Nephron progenitor cell (in vitro differentiated cells): Measurements from ENCODE around the gene YTHDF2.
A peak's percentile ranks its signal among the peaks of the same experiment; 100 is the strongest.
"Not testable (repeated sequence)": the region's sequence is repeated elsewhere in the genome, so short reads cannot be mapped to it uniquely, and the experiment has no call there.

Experiments
- DNase-seq: peaks from one replicate; pipeline ENCODE4 v3.0.0; 2021
- H3K27ac Mint-ChIP-seq: 2 replicates; pipeline ENCODE4 v1.8.0; 2021; ENCODE audit warnings: mild to moderate bottlenecking, moderate library complexity, mixed read lengths
- H3K27me3 Mint-ChIP-seq: 2 replicates; pipeline ENCODE4 v1.8.0; 2021; ENCODE audit warnings: mild to moderate bottlenecking, low read depth, mixed read lengths; ENCODE audit not compliant: poor library complexity
- H3K36me3 Mint-ChIP-seq: 2 replicates; pipeline ENCODE4 v1.8.0; 2021; ENCODE audit warnings: low read depth, mixed read lengths
- H3K4me1 Mint-ChIP-seq: 2 replicates; pipeline ENCODE4 v1.8.0; 2021; ENCODE audit warnings: mixed read lengths
- H3K4me3 Mint-ChIP-seq: 2 replicates; pipeline ENCODE4 v1.8.0; 2021; ENCODE audit warnings: mild to moderate bottlenecking, moderate library complexity, mixed read lengths
- H3K9me3 Mint-ChIP-seq: 2 replicates; pipeline ENCODE4 v1.8.0; 2021; ENCODE audit warnings: mild to moderate bottlenecking, moderate library complexity, mixed read lengths
- TF ChIP-seq, protein P1 (sequence below): fragments of 200-600 bp; sonication (generic); IDR thresholded peaks from 2 replicates; pipeline ENCODE4 v1.5.0; 2021; ENCODE audit warnings: antibody characterized with exemption

The YTHDF2 gene

DNA sequence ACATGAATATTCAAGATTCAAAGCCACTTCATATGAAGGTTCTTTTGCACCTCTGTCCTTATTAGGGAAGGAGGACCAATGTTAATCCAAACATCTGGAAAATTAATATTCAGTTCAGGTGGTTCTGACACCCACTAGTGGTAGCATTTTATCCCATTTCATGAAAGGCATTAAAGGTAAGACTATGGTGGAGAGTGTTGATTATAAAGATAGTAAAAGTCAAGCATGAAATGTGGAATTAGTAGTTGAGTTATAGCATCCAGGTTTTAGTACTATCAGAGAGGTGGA, 17.5 kb upstream of the YTHDF2 start:
- Mint-ChIP-seq H3K4me3 (no peak overlapping the region), H3K27me3 (peaks cover 5% of the 10 kb centered on the region), H3K27ac (no peak overlapping the region), H3K4me1 (no peaks in the 10 kb centered on the region), H3K36me3 (peaks cover 17% of the 10 kb centered on the region), H3K9me3 (peaks cover 5% of the 10 kb centered on the region)
- no peak for DNase-seq
- TF ChIP-seq, protein P1, sequence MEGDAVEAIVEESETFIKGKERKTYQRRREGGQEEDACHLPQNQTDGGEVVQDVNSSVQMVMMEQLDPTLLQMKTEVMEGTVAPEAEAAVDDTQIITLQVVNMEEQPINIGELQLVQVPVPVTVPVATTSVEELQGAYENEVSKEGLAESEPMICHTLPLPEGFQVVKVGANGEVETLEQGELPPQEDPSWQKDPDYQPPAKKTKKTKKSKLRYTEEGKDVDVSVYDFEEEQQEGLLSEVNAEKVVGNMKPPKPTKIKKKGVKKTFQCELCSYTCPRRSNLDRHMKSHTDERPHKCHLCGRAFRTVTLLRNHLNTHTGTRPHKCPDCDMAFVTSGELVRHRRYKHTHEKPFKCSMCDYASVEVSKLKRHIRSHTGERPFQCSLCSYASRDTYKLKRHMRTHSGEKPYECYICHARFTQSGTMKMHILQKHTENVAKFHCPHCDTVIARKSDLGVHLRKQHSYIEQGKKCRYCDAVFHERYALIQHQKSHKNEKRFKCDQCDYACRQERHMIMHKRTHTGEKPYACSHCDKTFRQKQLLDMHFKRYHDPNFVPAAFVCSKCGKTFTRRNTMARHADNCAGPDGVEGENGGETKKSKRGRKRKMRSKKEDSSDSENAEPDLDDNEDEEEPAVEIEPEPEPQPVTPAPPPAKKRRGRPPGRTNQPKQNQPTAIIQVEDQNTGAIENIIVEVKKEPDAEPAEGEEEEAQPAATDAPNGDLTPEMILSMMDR = no peak

DNA sequence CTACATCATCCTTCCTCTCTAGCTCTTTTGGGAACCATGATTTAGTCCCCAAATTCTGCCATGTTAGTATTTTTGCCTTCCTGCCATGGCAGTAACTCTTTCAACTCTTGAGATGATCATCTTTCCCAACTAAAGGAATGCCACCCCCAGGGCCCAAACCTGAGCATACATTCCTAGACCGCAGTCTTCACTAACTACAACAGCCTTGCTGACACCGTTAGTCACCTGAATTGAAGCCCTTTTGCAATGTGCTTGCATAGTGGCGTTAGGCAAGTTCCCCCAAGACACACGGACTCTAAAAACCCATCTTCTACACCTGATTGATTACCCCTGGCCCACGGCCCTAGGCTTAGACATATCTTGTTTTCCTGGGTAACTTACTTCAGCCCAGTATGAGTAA, 16.4 kb upstream of the YTHDF2 start:
- Mint-ChIP-seq H3K9me3 (peaks cover 5% of the 10 kb centered on the region), H3K27me3 (peaks cover 5% of the 10 kb centered on the region), H3K27ac (no peak overlapping the region), H3K4me1 (no peaks in the 10 kb centered on the region), H3K36me3 (peaks cover 8% of the 10 kb centered on the region), H3K4me3 (no peak overlapping the region)
- DNase-seq = no peak
- TF ChIP-seq, protein P1 = no peak

DNA sequence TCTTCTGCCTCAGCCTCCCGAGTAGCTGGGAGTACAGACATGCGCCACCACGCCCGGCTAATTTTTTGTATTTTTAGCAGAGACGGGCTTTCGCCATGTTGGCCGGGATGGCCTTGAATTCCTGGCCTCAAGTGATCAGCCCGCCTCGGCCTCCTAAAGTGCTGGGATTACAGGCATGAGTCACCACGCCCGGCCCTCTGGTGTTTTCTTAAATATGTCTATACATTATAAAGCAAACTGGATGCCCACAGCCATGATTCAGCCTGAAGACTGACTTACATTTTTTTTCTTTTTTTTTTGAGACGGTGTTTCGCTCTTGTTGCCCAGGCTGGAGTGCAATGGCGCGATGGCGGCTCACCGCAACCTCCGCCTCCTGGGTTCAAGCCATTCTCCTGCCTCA, 14.8 kb upstream of the YTHDF2 start:
- not testable (repeated sequence) for H3K4me3 Mint-ChIP-seq, H3K27me3 Mint-ChIP-seq, H3K27ac Mint-ChIP-seq, H3K4me1 Mint-ChIP-seq, DNase-seq, H3K9me3 Mint-ChIP-seq, H3K36me3 Mint-ChIP-seq

DNA sequence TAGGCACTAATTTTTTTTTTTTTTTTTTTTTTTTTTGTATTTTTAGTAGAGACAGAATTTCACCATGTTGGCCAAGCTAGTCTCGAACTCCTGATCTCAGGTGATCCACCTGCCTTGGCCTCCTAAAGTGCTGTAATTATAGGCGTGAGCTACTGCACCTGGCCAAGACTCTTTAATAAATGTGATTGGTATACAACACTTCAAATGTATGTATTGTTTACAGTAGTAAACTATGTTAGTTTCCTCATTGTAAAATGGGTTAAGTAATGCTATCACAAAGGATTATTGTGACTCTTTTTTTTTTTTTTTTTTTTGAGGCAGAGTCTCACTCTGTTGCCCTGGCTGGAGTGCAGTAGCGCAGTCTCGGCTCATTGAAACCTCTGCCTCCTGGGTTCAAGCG, 11.4 kb upstream of the YTHDF2 start:
- not testable (repeated sequence) for H3K4me1 Mint-ChIP-seq, DNase-seq

DNA sequence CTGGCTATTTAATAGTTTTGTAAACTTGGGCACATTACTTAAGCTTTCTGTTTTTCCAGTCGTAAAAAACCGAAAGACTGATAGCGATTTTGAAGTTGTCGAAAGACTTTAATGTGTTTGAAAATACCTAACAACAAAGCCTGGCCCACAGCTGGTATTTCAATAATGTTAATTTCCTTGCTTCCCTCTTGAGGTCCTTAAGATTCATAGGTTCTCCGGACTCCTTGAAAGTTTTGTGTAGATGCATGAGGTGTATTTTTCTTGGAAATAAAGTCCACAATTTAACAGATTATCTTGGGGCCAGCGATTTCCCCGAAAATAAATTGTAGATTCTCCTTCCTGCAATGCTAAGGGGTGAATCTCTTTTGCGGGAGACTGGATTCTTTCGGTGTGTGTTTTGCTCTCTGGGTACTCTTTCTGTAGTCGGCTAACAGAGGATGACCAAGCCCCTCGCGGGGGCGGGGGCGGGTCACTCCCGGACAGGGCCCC, 735 bp upstream of the YTHDF2 start:
- Mint-ChIP-seq H3K27ac (peak overlapping the region; percentile 98), H3K9me3 (peaks cover 11% of the 10 kb centered on the region), H3K4me1 (peaks cover 62% of the 10 kb centered on the region), H3K27me3 (peaks cover 2% of the 10 kb centered on the region), H3K36me3 (peaks cover 32% of the 10 kb centered on the region), H3K4me3 (peak overlapping the region; percentile 97)
- TF ChIP-seq, protein P1 = no peak
- no peak for DNase-seq

More for the DNA sequence above, 11.4 kb upstream of the YTHDF2 start:
- not testable (repeated sequence) for H3K9me3 Mint-ChIP-seq, H3K27ac Mint-ChIP-seq, H3K4me3 Mint-ChIP-seq, H3K36me3 Mint-ChIP-seq, H3K27me3 Mint-ChIP-seq

DNA sequence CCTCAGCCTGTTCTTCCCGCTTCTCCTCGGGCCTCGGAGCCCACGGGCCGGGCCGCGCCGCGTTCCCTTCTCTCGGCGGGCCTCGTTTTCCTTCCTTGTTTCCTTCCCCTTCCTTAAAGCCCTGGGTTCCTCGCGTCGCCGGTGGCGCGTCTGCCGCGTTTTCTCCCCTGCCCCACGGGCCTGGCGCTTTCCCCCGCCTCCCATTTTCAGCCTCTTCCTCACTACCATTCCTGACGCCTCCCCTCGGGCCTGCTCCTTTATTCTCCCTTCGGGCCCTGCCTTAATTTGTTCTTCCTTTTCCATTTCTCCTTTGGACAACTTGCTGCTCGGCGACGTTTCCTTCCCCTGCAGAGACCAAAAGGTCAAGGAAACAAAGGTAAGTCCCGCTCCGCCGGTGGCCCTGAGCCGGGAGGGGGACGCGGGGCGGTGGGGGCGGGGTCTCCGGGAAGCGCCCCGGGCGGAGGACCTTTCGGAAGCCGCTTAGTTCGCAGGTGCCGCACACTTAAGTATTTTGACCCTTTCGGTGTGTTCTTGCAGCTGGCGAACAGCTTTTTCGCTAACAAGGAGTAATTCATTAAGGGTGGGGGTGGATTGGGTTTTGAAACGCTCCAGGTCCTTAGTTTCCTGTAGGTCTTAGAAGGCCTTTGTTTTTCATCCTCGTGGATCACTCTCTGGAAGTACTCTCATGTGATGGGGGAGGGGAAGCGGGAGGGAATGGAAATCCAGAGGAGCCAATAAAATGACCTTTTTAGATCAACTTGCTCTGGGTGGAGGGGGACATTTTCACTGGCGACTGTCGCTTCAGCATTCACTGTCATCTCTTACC, 780 bp downstream of the YTHDF2 start:
- no peaks in the 10 kb centered on the region for H3K27me3 Mint-ChIP-seq
- peak; percentile 61 for DNase-seq
- peaks cover 44% of the 10 kb centered on the region for H3K36me3 Mint-ChIP-seq
- peak overlapping the region; percentile 99 for H3K27ac Mint-ChIP-seq
- peaks cover 64% of the 10 kb centered on the region for H3K4me1 Mint-ChIP-seq
- H3K9me3 Mint-ChIP-seq = peaks cover 11% of the 10 kb centered on the region
- peak overlapping the region; percentile 97 for H3K4me3 Mint-ChIP-seq
- TF ChIP-seq, protein P1 = no peak

DNA sequence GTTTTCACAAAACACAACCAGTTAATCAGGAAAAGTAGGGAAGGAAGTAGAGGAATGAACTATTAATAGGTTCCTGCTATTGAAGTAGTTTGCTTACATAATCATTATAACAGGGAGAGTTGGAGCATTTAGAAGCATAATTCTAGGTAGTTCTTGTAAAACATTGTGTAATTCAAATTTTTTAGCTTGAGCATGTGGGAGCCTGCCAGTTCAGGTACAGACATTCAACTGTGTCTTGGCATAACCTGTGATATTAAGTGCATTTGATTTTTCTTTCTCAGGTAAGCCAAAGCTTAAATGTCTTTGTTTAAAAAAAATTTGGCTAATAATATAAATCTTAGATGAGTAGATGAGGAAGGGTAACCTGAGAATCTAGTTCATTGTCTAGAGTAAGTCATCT, 3.4 kb downstream of the YTHDF2 start:
- Mint-ChIP-seq H3K4me3 (peak overlapping the region; percentile 97), H3K27me3 (no peaks in the 10 kb centered on the region), H3K4me1 (peaks cover 78% of the 10 kb centered on the region), H3K27ac (no peak overlapping the region), H3K9me3 (no peaks in the 10 kb centered on the region), H3K36me3 (peaks cover 66% of the 10 kb centered on the region)
- no peak for DNase-seq
- TF ChIP-seq, protein P1 = no peak
